ENCODE results near the gene SNX24. TPM values are rescaled to one million over a fixed set of nuclear protein-coding genes. Genes with fewer than 3 reads are reported as not detected.

SNX24 gene
- total RNA-seq, 1 donor from 2014 or later: 57.0 TPM

GRCh38 chr5:123046222-123046621, 200.8 kb downstream of the SNX24 start:
- DNase-seq (ENCODE audit: low read depth): no peak
- H3K4me3 ChIP-seq (ENCODE audit: low read depth, low read length): no peak overlapping the region
- no peaks in the 10 kb centered on the region for H3K27me3 ChIP-seq (ENCODE audit: control insufficient read depth, insufficient read depth, low read length)
- no peaks in the 10 kb centered on the region for H3K36me3 ChIP-seq (ENCODE audit: control insufficient read depth, insufficient read depth, low read length)
- TF ChIP-seq CTCF (IDR thresholded peaks at IDR 0.05; ENCODE audit: insufficient read depth, low read length, poor library complexity, severe bottlenecking): no peak

- Histone ChIP-seq H3K4me3 (ENCODE audit: low read depth, low read length) (no peak overlapping the region), H3K27me3 (ENCODE audit: control insufficient read depth, insufficient read depth, low read length) (no peaks in the 10 kb centered on the region), H3K36me3 (ENCODE audit: control insufficient read depth, insufficient read depth, low read length) (no peaks in the 10 kb centered on the region)
- no peak for DNase-seq (ENCODE audit: low read depth)
- no peak for TF ChIP-seq CTCF (IDR thresholded peaks at IDR 0.05; ENCODE audit: insufficient read depth, low read length, poor library complexity, severe bottlenecking)
Measured at GRCh38 chr5:123047706-123048105, 202.3 kb downstream of the SNX24 start.

- Histone ChIP-seq H3K4me3 (ENCODE audit: low read depth, low read length) (no peak overlapping the region), H3K36me3 (ENCODE audit: control insufficient read depth, insufficient read depth, low read length) (no peaks in the 10 kb centered on the region), H3K27me3 (ENCODE audit: control insufficient read depth, insufficient read depth, low read length) (no peaks in the 10 kb centered on the region)
- TF ChIP-seq CTCF (IDR thresholded peaks at IDR 0.05; ENCODE audit: insufficient read depth, low read length, poor library complexity, severe bottlenecking): no peak
- no peak for DNase-seq (ENCODE audit: low read depth)
Measured at GRCh38 chr5:123051206-123051605, 205.8 kb downstream of the SNX24 start.

Other genes starting within 250 kb of the SNX24 start
- 69.0 and 77.1 TPM in 2 replicates for gene SNX2, start 70.5 kb upstream of the SNX24 start, total RNA-seq
- gene PPIC, start 191.1 kb downstream of the SNX24 start, total RNA-seq: 26.8 and 37.4 TPM in 2 replicates
- 0.04 and 0.07 TPM in 2 replicates for gene PRDM6, start 243.6 kb downstream of the SNX24 start, total RNA-seq

All from kidney epithelial cell (primary cell).